Measurements from ENCODE around the gene LGALS3BP.
"Not testable (repeated sequence)": the region's sequence is repeated elsewhere in the genome, so short reads cannot be mapped to it uniquely, and the experiment has no call there.

The LGALS3BP gene, protein sequence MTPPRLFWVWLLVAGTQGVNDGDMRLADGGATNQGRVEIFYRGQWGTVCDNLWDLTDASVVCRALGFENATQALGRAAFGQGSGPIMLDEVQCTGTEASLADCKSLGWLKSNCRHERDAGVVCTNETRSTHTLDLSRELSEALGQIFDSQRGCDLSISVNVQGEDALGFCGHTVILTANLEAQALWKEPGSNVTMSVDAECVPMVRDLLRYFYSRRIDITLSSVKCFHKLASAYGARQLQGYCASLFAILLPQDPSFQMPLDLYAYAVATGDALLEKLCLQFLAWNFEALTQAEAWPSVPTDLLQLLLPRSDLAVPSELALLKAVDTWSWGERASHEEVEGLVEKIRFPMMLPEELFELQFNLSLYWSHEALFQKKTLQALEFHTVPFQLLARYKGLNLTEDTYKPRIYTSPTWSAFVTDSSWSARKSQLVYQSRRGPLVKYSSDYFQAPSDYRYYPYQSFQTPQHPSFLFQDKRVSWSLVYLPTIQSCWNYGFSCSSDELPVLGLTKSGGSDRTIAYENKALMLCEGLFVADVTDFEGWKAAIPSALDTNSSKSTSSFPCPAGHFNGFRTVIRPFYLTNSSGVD

DNA sequence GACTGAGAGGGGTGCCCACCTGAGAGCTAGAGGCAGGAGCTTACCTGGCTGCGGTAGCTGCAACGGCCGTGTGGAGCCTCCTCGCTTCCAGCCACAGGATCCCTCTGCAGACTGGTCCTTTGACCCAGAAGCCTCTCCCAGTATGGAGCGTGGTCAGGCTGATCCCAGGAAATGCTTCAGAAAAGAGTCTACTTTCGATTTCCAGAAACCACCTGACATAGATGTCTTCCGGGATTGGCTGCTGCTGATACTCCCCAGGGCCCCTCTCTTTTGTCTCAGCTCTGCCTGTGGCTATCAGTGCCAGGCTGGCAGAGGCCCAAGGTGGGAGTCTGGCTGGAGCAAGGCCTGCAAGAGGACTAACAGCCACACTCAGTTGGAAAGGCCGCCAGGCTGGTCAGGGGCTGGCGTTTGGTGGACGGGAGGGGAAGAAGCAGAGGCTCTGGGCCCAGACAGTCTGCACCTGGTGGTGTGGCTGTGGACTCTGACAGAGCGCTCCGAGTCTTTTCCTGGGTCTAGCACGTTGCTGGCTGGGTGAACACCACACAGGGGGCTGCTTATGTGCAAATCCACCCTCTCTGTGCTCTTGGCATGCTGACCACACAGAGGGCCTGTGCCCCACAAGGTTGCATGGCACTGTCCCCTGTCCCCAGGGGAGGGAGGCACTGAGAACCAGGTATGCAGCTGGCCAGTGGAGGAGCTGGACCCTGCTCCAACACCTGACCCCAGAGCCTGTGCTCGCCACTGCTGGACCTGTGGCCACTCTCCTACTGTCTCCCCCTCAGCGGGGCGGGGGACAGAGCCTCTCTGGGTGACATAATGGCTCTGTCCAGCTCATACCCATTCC is at the start of gene LGALS3BP:
LGALS3BP (minus strand) TSS at position 144 of the 844 bp plus-strand sequence. CDS start 2,732 bp downstream, outside the sequence.
- DNase-seq, result peak in 54 of 56 donors; percentile 21 to 98 (median 68)

DNA sequence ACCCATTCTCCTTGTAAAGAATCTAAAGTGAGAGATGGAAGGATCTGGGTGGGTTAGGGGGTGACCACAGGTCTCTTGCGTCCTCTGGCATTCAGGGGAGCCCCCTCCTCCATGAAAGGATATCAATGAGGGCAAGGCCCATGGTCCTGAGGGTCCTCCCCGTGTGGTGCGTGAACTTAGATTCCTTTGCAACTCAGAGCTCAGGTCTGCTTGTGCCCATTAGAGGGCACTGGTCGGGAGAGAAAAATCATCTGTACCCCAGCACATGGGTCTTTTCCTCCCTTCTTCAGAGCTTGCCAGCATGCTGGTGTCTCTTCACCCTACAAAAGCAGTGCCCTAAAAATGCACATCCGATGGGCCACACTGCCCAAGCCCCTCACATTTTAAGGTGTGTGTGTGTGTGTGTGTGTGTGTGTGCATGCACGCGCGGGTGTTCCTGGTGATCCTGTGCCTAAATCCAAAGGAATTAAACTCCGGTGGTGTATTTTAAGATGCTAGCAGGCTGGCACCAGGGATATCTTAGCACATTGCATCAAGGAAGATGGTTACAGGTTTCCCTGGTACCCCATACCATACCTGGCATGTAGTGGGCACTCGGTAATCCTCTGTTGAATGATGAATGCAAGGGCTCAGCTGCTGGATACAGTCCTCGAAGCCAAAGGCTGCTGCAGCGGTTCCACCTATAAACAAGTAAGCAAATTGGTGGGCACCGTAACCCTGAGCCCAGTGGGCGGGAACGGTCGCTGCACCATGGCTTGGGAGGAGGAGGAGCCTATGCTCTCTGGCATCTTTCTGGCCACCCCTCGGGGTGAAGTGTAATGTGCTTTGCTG is 49.0 kb upstream of the LGALS3BP start:
- DNase-seq, result no peak

DNA sequence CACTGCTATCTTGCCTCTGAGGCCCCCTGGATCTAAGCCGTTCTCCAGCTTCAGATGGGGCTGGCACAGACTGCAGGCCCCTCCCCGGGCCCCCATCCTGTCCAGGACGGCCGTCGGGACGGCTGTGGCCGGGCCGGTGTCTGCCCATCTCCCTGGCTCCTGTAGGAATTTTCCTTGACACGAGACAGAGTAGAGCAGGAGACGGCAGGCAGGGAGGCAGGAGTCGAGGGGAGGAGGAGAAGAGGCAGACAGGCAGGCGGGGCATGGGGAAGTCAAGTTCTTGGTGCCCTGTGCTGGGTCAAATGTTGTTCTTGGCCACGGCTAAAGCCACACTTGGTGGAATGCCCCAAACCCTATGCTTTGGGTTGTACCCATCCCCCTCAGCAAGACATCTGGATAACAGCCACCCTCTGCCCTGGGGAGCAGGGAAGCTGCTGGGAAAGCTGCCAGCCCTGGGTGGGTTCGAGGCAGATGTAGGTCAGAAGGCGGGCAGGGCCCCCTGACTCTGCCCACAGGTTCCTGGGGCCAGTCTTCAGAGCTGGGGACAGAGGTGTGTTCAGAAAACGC is 48.3 kb upstream of the LGALS3BP start:
- DNase-seq, result no peak

DNA sequence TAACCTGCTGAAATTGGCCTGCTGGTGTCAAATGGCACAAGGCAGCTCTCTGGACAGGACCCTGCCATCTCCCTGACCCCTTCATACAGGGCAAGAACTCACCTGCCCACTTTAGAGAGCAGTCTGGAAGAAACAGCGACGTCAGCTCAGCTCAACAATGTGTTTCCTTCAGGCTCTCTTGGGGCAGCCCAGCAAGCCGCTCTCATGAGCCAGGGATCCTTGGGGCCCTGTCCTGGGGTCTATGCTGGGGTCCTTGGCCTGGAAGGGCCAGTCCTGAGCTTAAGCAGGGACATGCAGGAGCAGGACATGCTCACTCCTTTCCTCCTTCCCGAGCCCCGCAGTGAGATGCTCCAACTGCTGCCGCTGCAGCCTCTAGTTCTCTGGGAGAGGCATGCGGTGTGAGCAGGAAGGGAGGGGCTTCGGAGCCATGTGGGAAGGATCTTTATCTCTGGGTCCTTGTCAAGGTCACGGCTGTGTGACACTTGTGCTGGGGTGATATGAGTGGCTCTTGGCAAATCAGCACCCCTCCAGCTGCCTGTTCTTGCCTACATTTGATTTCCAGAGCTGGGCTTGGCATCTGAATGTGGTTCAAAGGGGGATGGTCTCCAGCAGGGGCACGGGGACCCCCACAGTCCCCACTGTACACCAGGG is 47.7 kb upstream of the LGALS3BP start:
- DNase-seq, result no peak

DNA sequence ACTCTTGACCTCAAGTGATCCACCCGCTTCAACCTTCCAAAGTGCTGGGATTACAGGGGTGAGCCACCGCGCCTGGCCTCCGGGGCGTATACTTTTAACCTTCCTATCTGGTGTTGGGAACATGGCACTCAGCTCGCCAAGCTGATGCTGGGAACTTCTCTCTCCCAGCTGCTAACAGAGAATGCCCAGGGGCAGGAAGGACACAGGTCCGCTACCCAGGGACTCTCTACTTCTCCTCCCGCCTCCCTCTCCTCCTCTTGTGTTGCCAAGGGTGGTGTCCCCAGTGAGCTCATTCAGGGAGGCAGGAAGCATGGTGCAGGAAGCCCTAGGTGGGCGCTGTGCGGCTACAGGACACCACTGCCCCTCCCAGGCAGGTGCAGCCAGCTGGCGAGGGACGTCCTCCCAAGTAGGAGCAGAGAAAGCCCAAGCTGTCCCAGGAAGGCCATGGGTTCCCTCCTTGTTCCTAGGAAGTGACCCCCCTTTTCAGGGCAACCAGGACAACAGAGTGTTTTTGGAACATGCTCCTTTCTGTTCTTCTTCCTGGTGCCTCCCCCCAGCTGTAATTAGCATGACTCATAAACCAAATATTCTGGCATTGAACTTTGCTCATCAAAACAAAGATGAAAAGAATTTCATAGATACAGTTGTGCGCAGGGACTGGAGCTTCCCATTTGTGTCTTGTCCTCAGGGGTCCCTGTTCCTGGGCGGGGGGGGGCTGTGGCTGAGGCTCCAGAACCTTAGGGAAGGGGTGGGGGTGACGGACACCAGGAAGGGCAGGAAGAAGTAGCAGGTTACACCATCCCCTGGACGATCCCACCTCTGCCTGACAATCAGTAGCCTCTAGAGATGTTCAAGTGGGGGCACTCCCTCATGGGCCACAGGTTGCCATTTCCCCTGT is 46.9 kb upstream of the LGALS3BP start:
- DNase-seq, result no peak

DNA sequence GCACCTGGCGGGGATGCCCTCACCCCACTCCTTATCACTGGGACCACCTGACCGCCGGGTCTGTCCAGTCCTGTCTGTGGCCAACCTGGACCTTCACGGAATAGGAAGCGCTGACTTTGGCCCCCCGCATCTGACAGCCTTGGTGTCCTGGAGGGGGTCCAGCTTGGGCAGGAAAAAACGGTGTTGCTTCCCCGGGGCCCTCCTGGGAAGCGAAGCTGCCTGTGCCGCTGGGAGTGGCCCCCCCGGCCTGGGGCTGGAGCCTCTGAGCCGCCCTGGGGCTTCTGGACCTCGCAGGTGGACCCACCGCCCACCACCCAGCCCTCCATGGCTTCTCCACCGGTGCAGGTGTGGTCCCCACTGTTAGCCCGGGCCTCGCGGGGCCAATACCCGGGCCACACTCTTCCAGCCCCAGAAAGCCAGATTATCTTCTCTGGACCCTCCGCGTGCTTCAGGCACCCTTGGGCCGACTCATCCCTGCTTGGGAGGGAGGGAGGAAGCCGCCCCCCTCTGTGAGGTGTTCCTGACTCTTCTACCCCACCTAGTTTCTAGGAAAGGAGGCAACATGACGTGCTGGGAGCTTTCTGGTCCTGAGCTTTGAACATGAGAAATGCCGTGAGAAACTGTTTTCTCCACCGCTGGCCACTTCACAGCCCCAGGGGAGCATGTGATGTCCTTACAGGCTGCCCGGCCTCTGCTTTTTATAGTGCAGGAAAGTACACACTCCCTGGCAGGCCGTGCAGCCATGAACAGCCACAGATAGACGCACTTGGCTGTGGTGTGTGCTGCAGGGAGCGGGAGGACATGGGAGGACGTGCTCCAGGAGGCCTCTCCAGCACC is 45.4 kb upstream of the LGALS3BP start:
- no peak for DNase-seq

DNA sequence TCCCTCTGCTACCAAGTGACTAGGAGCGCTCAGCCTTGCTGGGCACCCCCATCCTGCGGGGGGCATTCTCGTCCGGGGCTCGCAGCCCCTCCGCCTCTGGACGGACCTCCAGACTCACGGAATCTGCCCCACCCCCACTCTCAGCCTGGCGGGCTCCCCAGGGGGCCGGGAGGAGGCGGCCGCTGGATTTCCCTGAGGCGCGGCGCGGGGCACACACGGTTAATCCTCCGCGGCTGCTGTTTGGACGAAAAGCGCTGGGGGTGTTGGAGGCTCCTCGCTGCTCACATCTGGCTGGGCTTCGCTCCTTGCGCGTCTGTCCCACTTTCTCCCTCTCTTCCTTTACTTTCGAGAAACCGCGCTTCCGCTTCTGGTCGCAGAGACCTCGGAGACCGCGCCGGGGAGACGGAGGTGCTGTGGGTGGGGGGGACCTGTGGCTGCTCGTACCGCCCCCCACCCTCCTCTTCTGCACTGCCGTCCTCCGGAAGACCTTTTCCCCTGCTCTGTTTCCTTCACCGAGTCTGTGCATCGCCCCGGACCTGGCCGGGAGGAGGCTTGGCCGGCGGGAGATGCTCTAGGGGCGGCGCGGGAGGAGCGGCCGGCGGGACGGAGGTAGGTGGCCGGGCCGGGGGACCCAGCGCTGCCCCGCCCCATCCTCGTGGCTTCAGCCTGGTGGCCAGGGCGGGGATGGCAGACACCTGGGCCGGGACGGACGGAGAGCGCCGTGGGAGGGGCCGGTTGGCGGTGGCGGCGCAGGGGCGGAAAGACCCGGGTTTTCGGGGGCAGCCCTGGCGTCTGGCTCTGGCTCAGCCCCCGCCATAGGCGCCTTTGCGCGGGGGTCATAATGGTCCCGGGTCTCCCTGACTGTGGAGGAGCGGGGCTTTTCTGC is 44.4 kb upstream of the LGALS3BP start, which contains the start of gene C1QTNF1:
C1QTNF1 (plus strand) TSS at position 284 of the 886 bp plus-strand sequence. CDS start 19,800 bp downstream, outside the sequence.
- peak in 1 of 56 donors; percentile 10 for DNase-seq

DNA sequence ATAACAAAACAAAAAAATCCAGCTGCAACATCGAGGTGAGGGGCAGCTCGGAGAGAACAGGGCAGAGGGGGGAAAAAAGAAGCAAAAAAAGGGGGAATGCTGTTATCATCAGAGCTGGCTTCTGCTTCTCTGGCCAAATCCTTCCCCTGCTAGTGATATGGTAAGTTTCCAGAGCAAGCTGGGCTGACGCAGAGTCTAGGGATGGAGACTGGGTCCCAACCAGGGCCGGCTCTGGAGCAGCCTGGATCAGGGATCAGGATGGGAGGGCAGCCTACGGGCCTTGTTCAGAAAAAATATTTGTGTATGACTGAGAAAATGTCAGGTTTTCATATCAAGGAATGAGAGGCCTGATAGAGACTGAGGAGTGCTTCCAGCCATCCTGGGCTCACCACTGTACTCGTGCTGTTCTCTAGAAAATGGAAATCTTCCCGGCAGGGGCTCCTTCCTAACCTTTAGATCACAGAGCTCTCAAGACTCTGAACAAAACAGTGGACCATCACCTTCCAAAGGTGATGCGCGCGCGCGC is 43.5 kb upstream of the LGALS3BP start:
- no peak for DNase-seq

DNA sequence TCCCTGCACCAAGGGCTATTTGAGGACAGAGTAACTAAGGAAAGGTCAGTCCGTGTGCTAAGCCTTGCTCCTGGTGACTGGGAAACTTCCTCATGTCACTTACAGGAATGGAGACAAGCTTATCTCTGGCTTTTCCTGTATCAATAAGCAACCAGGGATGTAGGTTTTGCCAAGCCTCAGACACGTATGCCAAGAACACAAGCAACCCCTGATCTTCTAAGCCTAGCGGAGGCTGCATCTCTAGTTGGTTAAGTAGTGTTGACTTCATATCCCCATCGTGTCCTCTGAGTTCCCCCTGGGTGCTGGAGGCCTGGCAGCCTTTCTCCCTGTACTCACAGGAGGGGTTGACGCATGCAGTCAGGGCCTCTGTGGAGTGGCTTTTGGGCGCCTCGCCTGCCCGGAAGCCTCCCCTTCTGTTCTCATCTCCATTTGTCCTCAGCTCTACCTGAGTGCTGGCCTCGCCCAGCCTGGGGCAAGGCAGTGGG is 42.8 kb upstream of the LGALS3BP start:
- DNase-seq, result no peak

DNA sequence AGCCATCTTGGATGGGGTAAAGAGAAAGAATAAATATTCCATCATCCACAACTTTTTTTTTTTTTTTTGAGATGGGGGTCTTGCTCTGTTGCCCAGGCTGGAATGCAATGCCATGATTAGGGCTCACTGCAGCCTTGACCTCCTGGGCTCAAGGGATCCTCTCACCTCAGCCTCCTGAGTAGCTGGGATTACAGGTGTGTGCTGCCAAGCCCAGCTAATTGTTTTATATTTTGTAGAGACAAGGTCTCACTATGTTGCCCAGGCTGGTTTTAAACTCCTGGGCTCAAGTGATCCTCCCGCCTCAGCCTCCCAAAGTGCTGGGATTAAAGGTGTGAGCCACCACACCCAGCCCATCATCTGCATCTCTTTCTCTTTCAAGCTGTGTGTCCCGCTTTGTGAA is 42.2 kb upstream of the LGALS3BP start:
- not testable (repeated sequence) for DNase-seq

DNA sequence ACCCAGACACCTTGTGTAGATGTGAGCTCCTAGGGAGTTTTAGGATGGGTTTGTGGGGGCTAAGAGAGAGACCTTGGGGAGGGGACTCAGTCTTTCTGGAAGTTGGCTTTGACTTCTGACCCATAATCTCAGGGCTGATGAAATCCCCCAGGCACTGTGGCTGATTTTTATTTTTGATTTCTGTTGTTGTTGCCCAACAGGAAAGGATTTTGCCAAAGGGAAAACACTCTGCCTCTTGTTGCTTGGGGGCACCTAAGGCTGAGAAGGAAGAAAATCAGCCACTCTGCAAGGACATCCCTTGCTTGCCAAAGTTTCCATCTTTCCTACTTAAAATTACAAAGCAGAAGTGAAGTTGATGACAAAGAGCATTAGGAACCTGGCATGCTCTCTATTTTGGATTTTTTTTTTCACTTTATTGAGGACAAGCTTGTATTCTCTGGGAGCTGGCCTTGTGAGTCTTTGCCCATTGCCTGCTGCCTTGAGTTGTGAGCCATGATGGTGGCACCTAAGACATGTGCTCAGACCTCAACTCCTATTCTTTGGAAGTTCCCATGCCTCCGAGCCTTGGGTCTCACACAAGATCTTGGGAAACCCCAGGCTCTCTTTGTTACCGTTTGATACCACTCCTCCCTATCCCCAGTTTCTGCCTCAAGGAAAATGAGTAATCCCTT is 41.0 kb upstream of the LGALS3BP start:
- no peak for DNase-seq

DNA sequence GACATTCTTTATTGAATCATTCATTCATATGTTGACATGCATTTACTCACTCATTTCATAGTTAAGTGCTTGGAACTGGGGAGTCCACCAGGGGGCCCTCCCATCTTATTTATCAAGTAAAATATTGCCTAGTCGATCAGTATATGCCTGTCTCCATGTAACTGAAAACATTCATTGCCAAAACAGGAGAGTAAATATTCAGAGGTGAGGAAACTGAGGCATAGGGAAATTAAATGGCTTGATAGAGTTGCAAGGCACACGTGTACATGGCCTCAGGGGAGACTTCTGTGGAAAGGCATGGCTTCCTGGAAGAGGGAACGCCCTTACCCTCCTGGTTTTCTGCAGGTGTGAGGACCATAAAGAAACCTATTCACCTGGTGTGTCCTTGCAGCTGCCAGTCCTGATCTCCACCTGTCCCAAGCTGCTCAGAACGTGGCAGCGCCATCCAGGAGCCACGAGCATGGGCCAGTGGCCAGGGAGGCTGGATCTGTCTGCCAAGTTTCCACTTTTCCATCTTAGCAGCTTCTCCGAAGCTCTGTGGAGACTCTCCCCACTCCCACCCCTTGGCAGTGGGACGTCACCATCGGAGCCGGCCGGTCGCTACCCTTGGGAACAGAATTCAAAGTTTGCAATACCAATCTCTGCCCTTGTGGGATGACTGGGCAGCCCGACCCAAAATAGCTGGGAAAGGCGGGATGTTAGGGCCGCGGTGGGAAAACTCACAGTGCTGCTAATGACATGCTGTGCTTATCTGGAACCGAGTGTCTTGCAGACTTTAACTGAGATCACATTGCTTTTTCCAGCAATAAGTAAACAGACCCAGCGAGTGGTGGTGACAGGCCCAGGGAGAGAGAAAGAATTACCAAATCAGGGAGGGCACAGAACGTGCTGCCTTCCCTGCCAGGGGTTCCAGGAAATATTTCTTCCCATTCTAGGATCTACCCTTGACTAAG is 40.2 kb upstream of the LGALS3BP start:
- peak in 5 of 56 donors; percentile 5 to 62 (median 47) for DNase-seq

DNA sequence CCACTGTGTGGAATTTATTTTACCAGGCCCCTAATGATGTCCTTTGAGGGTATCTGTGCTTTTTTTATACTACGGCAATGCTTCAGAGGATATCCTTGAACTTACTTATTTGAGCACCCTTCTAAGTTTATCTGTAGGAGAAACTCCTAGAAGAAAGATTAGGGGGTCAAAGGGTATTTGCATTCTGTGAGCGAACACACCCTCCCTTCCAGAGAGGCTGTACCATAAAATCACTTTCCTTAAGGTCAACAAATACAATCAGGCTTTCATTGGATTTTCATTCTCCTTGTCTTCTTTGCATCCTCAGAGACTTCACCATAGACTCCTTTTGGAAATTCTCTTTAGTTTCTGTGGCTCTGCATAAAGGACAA is 39.5 kb upstream of the LGALS3BP start:
- DNase-seq, result no peak

DNA sequence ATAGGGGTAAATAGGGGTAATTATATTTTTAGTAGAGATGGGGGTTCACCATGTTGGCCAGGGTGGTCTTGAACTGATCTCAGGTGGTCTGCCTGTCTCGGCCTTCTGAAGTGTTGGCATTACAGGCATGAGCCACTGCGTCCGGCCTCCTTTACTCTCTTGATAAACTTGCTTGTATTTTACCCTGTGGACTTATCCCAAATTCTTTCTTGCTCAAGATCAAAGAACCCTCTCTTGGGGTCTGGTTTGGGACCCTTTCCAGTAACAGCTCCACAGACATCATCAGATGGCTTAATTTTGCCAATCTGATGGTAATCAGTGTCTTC is 38.6 kb upstream of the LGALS3BP start:
- no peak for DNase-seq

Data from amygdala (tissue), 56 donors.